ENCODE data around the gene SYNE2.

DNA sequence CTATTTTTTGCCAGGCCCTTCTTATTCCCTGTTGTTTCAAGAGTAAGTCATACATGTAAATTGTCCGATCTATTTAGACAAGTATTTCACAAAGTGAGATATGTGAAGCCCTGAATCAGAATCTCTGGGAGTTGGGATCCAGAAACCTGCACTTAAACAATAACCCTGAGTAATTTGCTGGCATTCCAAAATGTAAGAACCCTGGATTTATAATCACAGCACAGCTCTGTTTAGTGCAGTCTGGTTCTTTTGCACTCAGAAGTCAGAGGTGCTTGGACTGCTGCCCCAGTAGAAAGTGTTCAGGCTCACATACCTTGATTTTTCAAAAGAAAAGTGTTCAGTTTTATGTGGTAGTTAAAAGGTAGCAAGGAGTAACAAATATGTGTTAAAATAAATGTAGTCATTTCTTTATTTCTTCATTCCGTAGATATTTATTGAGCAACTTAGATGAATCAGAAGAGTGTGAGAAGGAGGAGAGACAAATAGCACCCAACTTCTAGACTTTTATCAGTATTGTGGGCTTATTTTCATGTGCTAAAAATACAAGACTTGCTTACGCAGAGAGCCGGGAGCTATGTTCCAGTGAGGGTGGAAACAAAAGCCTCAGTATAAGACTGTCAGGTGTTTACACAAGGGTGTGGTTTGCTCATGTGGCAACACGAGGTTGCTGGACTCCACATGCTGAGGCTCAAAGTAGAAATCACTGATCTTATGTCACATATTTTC lies 70.1 kb downstream of the SYNE2 start:
- TF ChIP-seq RFX5 (IDR thresholded peaks at IDR 0.05; ENCODE audit: low read depth, low read length) (no peak), ESRRA (IDR thresholded peaks at IDR 0.05; ENCODE audit: low read length) (no peak), RAD21 (IDR thresholded peaks at IDR 0.05; ENCODE audit: insufficient read depth, low read depth, low read length) (no peak), TAF1 (IDR thresholded peaks at IDR 0.05; ENCODE audit: borderline replicate concordance, low read depth, low read length) (no peak), NRF1 (conservative IDR thresholded peaks at IDR 0.05; ENCODE audit: low read depth, low read length) (no peak), MYB (IDR thresholded peaks at IDR 0.05; ENCODE audit: borderline replicate concordance, low read depth, low read length) (no peak), EZH2 (IDR thresholded peaks at IDR 0.05; ENCODE audit: borderline replicate concordance, control insufficient read depth, low read depth, low read length) (no peak), SMAD5 (IDR thresholded peaks at IDR 0.05; ENCODE audit: low read depth) (no peak), NFYB (IDR thresholded peaks at IDR 0.05; ENCODE audit: insufficient read depth, low read depth, low read length) (no peak), MAX (IDR thresholded peaks at IDR 0.05; ENCODE audit: low read depth, low read length) (no peak)
- TF ChIP-seq, protein P1, sequence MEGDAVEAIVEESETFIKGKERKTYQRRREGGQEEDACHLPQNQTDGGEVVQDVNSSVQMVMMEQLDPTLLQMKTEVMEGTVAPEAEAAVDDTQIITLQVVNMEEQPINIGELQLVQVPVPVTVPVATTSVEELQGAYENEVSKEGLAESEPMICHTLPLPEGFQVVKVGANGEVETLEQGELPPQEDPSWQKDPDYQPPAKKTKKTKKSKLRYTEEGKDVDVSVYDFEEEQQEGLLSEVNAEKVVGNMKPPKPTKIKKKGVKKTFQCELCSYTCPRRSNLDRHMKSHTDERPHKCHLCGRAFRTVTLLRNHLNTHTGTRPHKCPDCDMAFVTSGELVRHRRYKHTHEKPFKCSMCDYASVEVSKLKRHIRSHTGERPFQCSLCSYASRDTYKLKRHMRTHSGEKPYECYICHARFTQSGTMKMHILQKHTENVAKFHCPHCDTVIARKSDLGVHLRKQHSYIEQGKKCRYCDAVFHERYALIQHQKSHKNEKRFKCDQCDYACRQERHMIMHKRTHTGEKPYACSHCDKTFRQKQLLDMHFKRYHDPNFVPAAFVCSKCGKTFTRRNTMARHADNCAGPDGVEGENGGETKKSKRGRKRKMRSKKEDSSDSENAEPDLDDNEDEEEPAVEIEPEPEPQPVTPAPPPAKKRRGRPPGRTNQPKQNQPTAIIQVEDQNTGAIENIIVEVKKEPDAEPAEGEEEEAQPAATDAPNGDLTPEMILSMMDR (IDR thresholded peaks at IDR 0.05 in 2 of 3, conservative IDR thresholded peaks at IDR 0.05 in 1 of 3; ENCODE audit: control insufficient read depth in 2 of 3, extremely low read depth in 1 of 3, insufficient read depth in 1 of 3, low read depth in 3 of 3, low read length in 3 of 3): no peak
